Gastroesophageal sphincter (tissue), 3 donors: Measurements from ENCODE around the gene KLHL26.

Experiments used
- CTCF ChIP-seq, 4 experiments: fragments of 200-600 bp in 2 of 4; fragments of 450-650 bp in 2 of 4; sonication (generic) in 1 of 4; IDR thresholded peaks; one replicate each; pipeline ENCODE4 v1.5.1; 2017 to 2019; ENCODE audit warnings: antibody characterized with exemption in 4 of 4, mild to moderate bottlenecking in 2 of 4, moderate library complexity in 2 of 4
- EP300 ChIP-seq: sonication (generic); formaldehyde crosslinking; IDR thresholded peaks from one replicate; pipeline ENCODE4 v1.6.1; 2017; ENCODE audit warnings: antibody characterized with exemption, mild to moderate bottlenecking

- no peak for TF ChIP-seq EP300
- no peak for TF ChIP-seq CTCF (IDR thresholded peaks at IDR 0.05)
Measured at GRCh38 chr19:18719541-18719940, 82.7 kb downstream of the KLHL26 start.
